Endothelial cell of umbilical vein (primary cell): ENCODE measurements around the gene SNTA1. TPM values are rescaled to one million over a fixed set of nuclear protein-coding genes. Genes with fewer than 3 reads are reported as not detected.

Experiments
- BruUV-seq: library from RNA; stranded (reverse); fragments of 400-500 nt; replicated peaks from 2 replicates; lab custom pipeline; 2021; lab: Mats Ljungman, UMichigan
- CTCF ChIA-PET: fragments of 300-600, 350-600 bp; sonication (Branson Sonifier 250); formaldehyde crosslinking; loops from one replicate; lab custom pipeline; 2021; ENCODE audit warnings: antibody characterized with exemption, inconsistent platforms; lab: Charles Lee
- POLR2A ChIA-PET: fragments of 300-600, 350-600 bp; sonication (Branson Sonifier 250); formaldehyde crosslinking; loops from one replicate; lab custom pipeline; 2021; ENCODE audit warnings: antibody characterized with exemption, inconsistent platforms; lab: Charles Lee
- DNase-seq: peaks from one replicate; pipeline ENCODE4 v3.0.0-alpha.2; 2011; ENCODE audit warnings: low read depth, low spot score
- FAIRE-seq: peaks from 2 replicates; lab custom pipeline; 2011; peaks lifted over from hg19 to GRCh38; lab: Jason Lieb, UNC
- H2AFZ ChIP-seq: 2 replicates; pipeline ENCODE4 v1.6.0; 2012; ENCODE audit warnings: low read depth, low read length, control low read depth, inconsistent platforms
- H3K27ac ChIP-seq: 2 replicates; pipeline ENCODE4 v1.5.1; 2011; ENCODE audit warnings: low read depth, mild to moderate bottlenecking, control low read depth, low read length, moderate library complexity; ENCODE audit not compliant: insufficient read depth
- H3K27me3 ChIP-seq, 2 experiments: 2 replicates each; pipeline versions ENCODE4 v1.6.0 to v1.6.1; 2011; ENCODE audit warnings: low read length in 2 of 2, mixed read lengths in 1 of 2; ENCODE audit not compliant: control insufficient read depth in 2 of 2, insufficient read depth in 2 of 2
- H3K36me3 ChIP-seq, 2 experiments: 2 replicates in 1 of 2; 3 replicates in 1 of 2; pipeline ENCODE4 v1.5.1; 2011; ENCODE audit warnings: low read length in 2 of 2, mild to moderate bottlenecking in 1 of 2, moderate library complexity in 1 of 2; ENCODE audit not compliant: control insufficient read depth in 2 of 2, insufficient read depth in 2 of 2; ENCODE audit errors: extremely low read depth in 1 of 2
- H3K4me1 ChIP-seq: 3 replicates; pipeline ENCODE4 v1.5.1; 2011; ENCODE audit warnings: mild to moderate bottlenecking, low read length; ENCODE audit not compliant: control insufficient read depth, insufficient read depth; ENCODE audit errors: extremely low read depth
- H3K4me2 ChIP-seq: 2 replicates; pipeline ENCODE4 v1.6.1; 2011; ENCODE audit warnings: low read length, control low read depth, mixed read lengths; ENCODE audit not compliant: insufficient read depth
- H3K4me3 ChIP-seq, 3 experiments: fragments of 200-600 bp in 1 of 3; sonication (generic), shearing (Covaris generic) in 1 of 3; replicated peaks in 1 of 3; 2 replicates each; pipeline ENCODE4 v1.5.1; 2011 to 2016; ENCODE audit warnings: control low read depth in 3 of 3, low read length in 3 of 3, mild to moderate bottlenecking in 2 of 3, inconsistent platforms in 1 of 3, low read depth in 1 of 3, moderate library complexity in 1 of 3; ENCODE audit not compliant: insufficient read depth in 1 of 3
- H3K79me2 ChIP-seq: 2 replicates; pipeline ENCODE4 v1.6.0; 2012; ENCODE audit warnings: low read length, inconsistent platforms; ENCODE audit not compliant: control insufficient read depth, insufficient read depth
- H3K9ac ChIP-seq: replicated peaks from 2 replicates; pipeline ENCODE3; 2011; ENCODE audit warnings: low read length, control low read depth; ENCODE audit not compliant: insufficient read depth; ENCODE audit errors: extremely low read depth
- H3K9me1 ChIP-seq: replicated peaks from 3 replicates; pipeline ENCODE4 v1.6.0; 2011; ENCODE audit warnings: mild to moderate bottlenecking, low read length; ENCODE audit not compliant: control insufficient read depth, insufficient read depth; ENCODE audit errors: extremely low read depth
- H3K9me3 ChIP-seq: replicated peaks from 2 replicates; pipeline ENCODE4 v1.5.1; 2012; ENCODE audit warnings: low read length, inconsistent platforms; ENCODE audit not compliant: control insufficient read depth, insufficient read depth
- H4K20me1 ChIP-seq: replicated peaks from 2 replicates; pipeline ENCODE3; 2011; ENCODE audit warnings: mild to moderate bottlenecking, low read length; ENCODE audit not compliant: control insufficient read depth, insufficient read depth; ENCODE audit errors: extremely low read depth
- CTCF ChIP-seq, 2 donors: IDR thresholded peaks; 1 replicate in 1 of 2; 2 replicates in 1 of 2; pipeline ENCODE4 v1.5.1; 2011; ENCODE audit warnings: low read length in 2 of 2, mild to moderate bottlenecking in 2 of 2, moderate library complexity in 2 of 2, control low read depth in 1 of 2, inconsistent platforms in 1 of 2, low read depth in 1 of 2; ENCODE audit not compliant: insufficient read depth in 1 of 2; ENCODE audit errors: extremely low read depth in 1 of 2
- FOS ChIP-seq: IDR thresholded peaks from 2 replicates; pipeline ENCODE4 v1.6.1; 2011; ENCODE audit warnings: mild to moderate bottlenecking, low read length, moderate library complexity, borderline replicate concordance; ENCODE audit not compliant: insufficient read depth
- GATA2 ChIP-seq: IDR thresholded peaks from 2 replicates; pipeline ENCODE4 v1.7.0; 2011; ENCODE audit warnings: low read depth, mild to moderate bottlenecking, moderate library complexity, mixed read lengths, low read length; ENCODE audit not compliant: insufficient read length, insufficient read depth
- dilution Hi-C: fragments of 300-500 bp; cut with MboI; formaldehyde crosslinking; loops from one replicate; pipeline ENCODE4 v1.15.0; 2019; ENCODE audit warnings: low sequenced_read_pairs; ENCODE audit not compliant: extremely low pct_ligation_motif_present
- intact Hi-C: fragments of 100-400 bp; cut with micrococcal nuclease; formaldehyde crosslinking; loops from one replicate; pipeline ENCODE4 v1.10.0; 2022
- polyA plus RNA-seq, 4 experiments: library from polyadenylated mRNA; depleted of rRNA in 3 of 4; stranded (reverse) in 3 of 4; unstranded in 1 of 4; fragments of >200 nt; gene quantifications; 2 replicates each; pipeline versions ENCODE4 v1.2.1 to v1.2.3, GENCODE V29; 2011 to 2012; ENCODE audit warnings: missing spikeins in 1 of 4
- total RNA-seq: library from RNA; stranded (reverse); gene quantifications from 2 replicates; pipeline ENCODE4 v1.2.3, GENCODE V29; 2021

The SNTA1 gene
- total and polyA plus RNA-seq, 2 donors (not counting 3 experiments of a cell fraction or from before 2014, with no cell fraction given), result 5.2 to 6.0 TPM

- TF ChIP-seq CTCF (IDR thresholded peaks at IDR 0.05; ENCODE audit: extremely low read depth in 1 of 2, insufficient read depth in 1 of 2, low read depth in 1 of 2, low read length in 2 of 2) (peak in 1 of 2 donors; percentile 2), FOS (no peak), GATA2 (no peak)
- no peaks in the 10 kb centered on the region for H4K20me1 ChIP-seq
- H3K27me3 ChIP-seq, result no peaks in the 10 kb centered on the region
- FAIRE-seq (no peak), DNase-seq (peak; percentile 74)
- dilution Hi-C loops, result no loop called here
- peak within 1 kb of the TSS; percentile 57 to 81 (median 79) for H3K4me3 ChIP-seq
- H3K4me1 ChIP-seq, result peaks cover 6% of the 10 kb centered on the region
- no peaks in the 10 kb centered on the region for H3K36me3 ChIP-seq
- peaks cover 2% of the 10 kb centered on the region for H3K79me2 ChIP-seq
- POLR2A ChIA-PET, result interaction anchor here (0.7 to 0.9 kb wide), 5 partner anchors 9 to 177 kb away, joined by 3 to 5 read pairs (median 3); partner anchors contain the start of gene ACTL10
- H3K9me3 ChIP-seq, result no peaks in the 10 kb centered on the region
- no TSS peak for BruUV-seq
- peak within 1 kb of the TSS; percentile 79 for H3K27ac ChIP-seq
- peak within 1 kb of the TSS; percentile 88 for H3K4me2 ChIP-seq
- CTCF ChIA-PET, result interaction anchor here (0.6 to 1.5 kb wide), 7 partner anchors 10 to 178 kb away, joined by 3 to 8 read pairs (median 4); partner anchors contain the start of gene ACTL10
- intact Hi-C loops, result loop anchor here (10.0 kb wide), 1 partner anchor 75 kb away; no protein-coding TSS in a partner anchor
- peak within 1 kb of the TSS; percentile 98 for H2AFZ ChIP-seq
- H3K9ac ChIP-seq, result peak within 1 kb of the TSS; percentile 84
- no peaks in the 10 kb centered on the region for H3K9me1 ChIP-seq
These were observed 46.7 kb upstream of the SNTA1 start, which contains the start of gene CBFA2T2 for GRCh38 chr20:33490023-33490933. Gene CBFA2T2 (plus strand): TSS chr20:33490096. CDS start chr20:33490268, 172 bp downstream.
